Adrenal gland (tissue), 5 donors: Measurements from ENCODE around the gene OSBPL2.

ENCODE experiments used
- CTCF ChIP-seq, 6 experiments: fragments of 450-650 bp in 4 of 6; fragments of 200-600 bp in 2 of 6; sonication (generic) in 1 of 6; IDR thresholded peaks; 1 replicate in 5 of 6; 2 replicates in 1 of 6; pipeline versions ENCODE4 v1.5.1 to v1.8.0; 2016 to 2021; ENCODE audit warnings: antibody characterized with exemption in 6 of 6, mild to moderate bottlenecking in 2 of 6, moderate library complexity in 1 of 6
- POLR2A ChIP-seq, 2 donors: fragments of 450-650 bp; IDR thresholded peaks; one replicate each; pipeline ENCODE4 v1.6.1; 2017; ENCODE audit warnings: antibody characterized with exemption in 2 of 2, mild to moderate bottlenecking in 2 of 2, moderate library complexity in 1 of 2
- donor health status: DM: no; HTN: no; CAD: no.

- TF ChIP-seq CTCF (IDR thresholded peaks at IDR 0.05) (no peak), POLR2A (IDR thresholded peaks at IDR 0.05) (no peak)
Measured at GRCh38 chr20:62335532-62335931, 97.2 kb downstream of the OSBPL2 start.
